GM03348 (cell line): Measurements from ENCODE around the gene IL12A.

ENCODE experiments used
- DNase-seq: peaks from one replicate; pipeline ENCODE4 v3.0.0; 2012; ENCODE audit warnings: low spot score

IL12A gene

GRCh38 chr3:159989973-159990846 lies 1.6 kb downstream of the IL12A start:
- DNase-seq: peak; percentile 10

DNA sequence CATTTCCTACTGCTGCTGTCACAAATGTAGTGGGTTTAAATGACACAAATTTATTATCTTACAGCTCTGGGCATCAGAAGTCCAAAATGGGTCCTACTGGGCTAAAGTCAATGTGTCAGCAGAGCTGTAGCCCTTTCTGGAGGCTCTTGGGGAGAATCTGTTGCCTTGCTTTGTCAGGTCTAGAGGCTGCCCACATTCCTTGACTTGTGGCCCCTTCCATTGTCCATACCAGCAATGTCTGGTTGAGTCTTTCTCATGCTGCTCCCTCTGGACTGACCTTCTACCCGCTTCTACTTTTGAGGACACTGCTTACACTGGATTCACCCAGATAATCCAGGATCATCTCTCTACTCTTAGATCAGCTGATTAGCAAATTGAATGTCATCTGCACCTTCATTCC lies 3.0 kb downstream of the IL12A start:
- DNase-seq: no peak

GRCh38 chr3:159992589-159992988 lies 4.0 kb downstream of the IL12A start:
- peak; percentile 12 for DNase-seq

DNA sequence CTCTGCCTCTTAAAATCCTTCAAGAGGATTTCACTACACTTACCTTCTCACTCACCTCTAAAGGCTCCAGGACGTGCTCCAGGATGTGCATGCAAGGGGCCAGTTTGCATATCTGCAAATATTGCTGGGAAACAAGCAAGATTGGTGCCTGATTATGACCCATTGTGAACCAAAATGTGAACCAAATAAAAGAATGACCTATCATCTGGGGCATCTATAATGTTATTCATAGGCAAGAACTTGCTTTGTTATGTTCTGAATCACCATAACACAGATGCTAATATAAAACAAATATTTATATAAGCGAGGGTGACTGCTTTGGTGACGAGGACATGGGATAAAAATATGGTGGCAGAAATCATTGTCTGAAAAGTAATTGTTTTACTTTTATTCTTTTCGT lies 5.5 kb downstream of the IL12A start:
- DNase-seq: no peak

DNA sequence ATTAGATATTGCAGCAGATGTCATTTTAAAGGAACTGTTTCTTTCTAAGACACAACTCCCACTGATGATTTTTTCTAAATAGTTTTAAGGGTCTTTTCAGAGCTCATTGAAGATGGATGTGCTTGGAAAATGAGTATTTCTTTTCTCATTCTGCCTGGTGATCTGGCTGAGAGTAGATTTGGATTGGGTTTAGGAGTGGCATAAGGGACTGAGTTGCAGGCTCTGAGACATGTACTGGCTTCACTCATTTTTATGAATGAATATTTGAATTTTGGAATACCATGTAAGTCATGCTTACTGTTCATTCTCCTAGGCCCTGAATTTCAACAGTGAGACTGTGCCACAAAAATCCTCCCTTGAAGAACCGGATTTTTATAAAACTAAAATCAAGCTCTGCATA lies 6.5 kb downstream of the IL12A start:
- no peak for DNase-seq

DNA sequence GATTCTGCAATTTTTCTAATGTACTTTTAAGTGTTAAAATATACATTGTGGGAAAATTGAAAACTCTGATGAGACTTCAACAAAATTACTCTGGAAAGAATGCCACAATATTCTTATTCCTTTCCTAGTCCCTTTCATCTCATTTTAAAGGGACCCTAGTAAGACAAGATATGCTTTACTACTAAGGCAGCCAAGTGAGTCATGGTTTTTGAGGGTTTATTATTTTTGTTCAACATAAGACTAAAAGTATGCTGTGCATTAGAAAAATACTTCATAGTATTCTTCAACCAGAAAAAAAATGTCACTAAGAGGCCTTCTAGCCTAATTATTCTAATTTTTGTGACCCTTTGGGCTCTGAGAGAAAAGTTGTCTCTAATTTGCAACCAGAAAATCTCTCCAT lies 7.4 kb downstream of the IL12A start:
- DNase-seq: peak; percentile 28

GRCh38 chr3:159996959-159997358 lies 8.3 kb downstream of the IL12A start:
- no peak for DNase-seq

- DNase-seq: no peak
Observed at GRCh38 chr3:160001148-160001760, 12.6 kb downstream of the IL12A start.

DNA sequence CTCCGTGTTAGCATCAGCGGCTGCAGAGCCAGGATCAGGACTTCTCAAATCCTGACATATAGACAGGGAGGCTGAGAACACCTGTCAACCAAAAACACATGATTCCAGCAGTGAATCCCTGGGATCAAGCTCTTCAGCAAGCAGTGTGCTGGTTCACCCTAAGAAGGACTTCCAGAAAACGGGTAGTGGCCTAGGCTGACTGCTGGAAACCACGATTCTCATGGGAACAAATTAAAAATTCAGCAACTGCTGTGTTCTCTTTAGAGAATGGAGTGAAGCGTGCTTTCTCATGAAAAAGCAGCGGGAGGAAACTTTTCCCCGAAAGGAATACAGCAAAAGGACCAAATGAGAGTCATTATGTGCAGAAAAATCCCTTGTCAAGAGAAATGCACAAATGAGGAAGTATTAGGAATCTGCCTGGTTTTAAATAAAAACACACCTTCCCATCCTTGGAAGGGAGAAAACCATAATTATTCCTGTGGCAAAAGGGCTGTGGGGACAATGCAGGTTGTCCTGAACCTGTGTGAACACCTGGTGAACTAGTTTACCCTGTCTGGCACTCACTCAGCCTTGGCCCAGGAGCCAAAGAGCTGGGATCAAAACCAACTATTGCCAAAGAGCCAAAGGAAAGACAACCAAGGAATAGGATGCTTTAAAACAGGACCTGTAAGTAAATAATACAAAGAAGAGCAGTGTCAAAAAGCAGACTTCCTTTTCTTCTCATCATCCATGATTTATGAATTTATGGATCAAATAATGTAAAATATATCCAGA lies 13.4 kb downstream of the IL12A start:
- DNase-seq: no peak

- DNase-seq: peak; percentile 65
Observed at GRCh38 chr3:160003520-160004128, 15.0 kb downstream of the IL12A start.

DNA sequence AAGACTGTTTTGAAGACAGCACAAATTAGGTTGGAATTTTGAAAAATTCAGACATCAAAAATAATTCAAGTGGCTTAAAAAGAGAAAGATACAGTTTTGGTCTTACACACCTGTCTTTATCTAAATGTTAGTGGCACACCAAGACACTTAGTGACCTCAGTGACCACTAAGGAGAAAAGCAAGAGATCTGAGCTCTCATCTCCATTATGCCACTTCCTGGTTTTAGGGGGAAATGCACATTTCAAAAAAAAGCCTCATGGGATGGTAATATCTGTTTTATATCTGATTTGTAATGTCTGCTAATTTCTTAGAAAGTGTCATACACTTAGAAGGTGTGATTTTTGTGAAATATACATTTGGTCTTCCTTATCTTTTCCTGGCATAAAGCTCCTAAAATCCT lies 16.4 kb downstream of the IL12A start:
- no peak for DNase-seq

DNA sequence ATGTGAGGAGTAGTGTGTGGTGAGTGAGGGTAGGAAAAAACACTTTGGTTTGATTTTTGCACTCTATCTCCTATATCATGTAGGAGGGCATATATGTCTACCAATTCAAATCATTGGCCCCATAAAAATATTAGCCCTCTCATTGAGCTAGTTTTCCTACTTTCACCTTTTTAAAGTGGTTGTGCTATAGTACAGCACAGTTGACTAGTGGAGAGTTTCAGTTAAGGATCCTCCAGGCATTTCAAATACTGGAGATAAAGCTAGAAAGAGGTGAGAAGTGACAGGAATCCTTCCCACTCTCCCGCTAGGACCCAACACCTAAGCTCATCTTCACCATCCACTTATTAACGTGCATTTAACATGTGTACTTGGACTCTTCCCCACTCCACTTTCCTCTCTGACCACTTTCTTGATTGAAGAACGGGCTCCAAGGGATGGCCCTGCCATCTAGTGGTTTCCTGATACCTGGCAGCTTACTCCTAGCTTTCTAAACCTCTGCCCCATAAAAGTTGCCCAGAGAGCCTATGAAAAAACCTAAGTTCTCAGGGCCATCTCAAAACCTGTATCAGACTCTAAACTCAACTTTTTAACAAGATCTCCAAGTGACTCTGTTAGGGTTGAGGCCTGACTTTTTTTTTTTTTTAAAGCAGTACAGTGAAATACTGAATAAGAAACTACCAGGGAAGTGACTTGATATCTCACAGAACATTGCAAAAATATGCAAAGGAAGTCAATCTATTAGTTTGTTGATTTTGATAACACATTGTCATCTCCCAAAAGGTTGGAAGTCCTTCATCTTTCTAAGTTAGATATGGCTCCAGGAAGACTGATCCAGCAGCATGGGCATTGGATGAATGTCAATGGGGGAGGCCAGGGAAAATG lies 17.9 kb downstream of the IL12A start:
- peak; percentile 87 for DNase-seq

DNA sequence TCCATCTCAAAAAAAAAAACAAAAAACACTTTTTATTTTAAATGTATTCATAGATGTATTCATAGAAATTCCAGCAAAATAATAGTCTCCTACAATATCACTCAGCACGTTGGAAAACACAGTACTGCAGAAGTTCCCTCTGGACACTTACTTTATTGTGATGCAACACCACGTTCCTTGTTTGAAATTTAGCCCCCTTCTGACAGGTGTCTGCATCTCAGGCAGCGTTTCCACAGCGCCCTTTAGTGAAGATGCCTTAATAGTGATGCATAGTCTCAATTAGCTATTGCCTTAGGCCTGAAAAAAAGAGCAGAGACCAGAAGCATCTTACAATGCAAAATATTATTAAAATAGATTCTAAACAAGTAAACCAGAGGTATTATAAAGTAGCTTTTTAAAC lies 20.3 kb downstream of the IL12A start:
- no peak for DNase-seq

- DNase-seq: no peak
Observed at GRCh38 chr3:160009525-160009924, 20.9 kb downstream of the IL12A start.

DNA sequence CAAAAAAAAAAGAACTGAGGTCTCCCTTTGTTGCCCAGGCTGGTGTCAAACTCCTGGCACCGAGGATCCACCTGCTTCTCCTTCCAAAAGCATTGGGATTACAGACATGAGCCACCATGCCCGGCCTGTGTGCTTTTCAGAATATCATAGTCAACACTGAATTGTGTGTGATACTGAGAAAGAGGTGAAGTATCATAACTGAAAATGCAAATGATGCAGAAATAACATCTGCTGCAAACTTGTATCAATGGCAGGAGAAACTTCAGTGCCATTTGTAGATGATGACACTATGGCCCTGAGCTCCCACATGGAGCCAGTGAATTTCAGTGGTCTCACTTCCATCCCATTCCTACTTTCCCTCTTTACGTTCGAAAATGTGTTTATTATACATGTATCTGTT lies 21.9 kb downstream of the IL12A start:
- DNase-seq: no peak

DNA sequence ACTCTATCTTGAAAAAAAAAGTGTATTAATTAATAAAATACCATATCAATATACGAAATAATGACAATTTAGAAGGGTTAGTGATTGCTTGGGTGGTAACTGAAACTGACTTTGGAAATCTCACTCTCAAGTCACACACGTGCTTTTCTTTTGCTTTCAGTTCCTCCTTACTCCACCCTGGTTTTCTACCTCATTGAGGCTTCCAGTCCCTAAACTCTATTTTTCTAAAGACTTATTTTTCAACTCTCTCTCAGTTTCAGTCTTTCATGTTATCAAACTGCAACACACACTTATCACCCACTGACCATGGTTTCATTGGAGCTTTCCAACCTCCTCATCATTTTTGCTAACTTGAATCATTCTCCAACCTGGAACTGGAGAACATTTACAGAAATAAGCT lies 23.5 kb downstream of the IL12A start:
- no peak for DNase-seq

GRCh38 chr3:160016972-160017371 lies 28.3 kb downstream of the IL12A start:
- no peak for DNase-seq

- no peak for DNase-seq
Observed at GRCh38 chr3:160018959-160019358, 30.3 kb downstream of the IL12A start.

DNA sequence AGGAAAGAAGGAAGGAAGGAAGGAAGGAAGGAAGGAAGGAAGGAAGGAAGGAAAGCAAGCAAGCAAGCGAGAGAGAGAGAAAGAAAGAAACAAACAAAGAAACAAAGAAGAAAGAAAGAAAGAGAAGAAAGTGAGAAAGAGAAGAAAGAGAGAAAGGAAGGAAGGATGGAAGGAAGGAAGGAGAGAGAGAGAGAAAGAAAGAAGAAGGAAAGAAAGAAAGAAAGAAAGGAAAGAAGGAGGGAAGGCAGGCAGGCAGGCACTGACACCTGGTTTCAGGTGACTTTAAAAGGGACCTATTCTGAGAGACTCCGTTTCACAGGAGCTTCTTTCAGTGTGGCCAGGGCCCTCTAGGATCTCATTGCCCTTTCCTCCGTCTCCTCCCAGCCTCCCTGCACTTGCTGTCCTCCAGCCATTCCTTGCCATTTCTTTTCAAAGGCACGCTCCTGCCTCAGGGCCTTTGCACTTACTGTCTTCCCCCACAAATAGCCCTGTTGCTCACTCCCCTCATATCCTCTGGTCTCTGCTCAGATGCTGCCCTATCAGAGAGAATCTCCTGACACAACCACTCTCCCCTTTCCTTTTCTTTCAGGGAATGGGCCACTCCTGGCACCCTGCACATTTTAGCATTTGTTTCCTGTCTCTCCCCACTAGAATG lies 31.5 kb downstream of the IL12A start:
- DNase-seq: no peak

GRCh38 chr3:160022068-160022467 lies 33.4 kb downstream of the IL12A start:
- no peak for DNase-seq

GRCh38 chr3:160023476-160023875 lies 34.8 kb downstream of the IL12A start:
- peak; percentile 26 for DNase-seq
